PC-3 (cell line): ENCODE data around the gene FAM43A. TPM values are rescaled to one million over a fixed set of nuclear protein-coding genes. Genes with fewer than 3 reads are reported as not detected.
A peak's percentile ranks its signal among the peaks of the same experiment; 100 is the strongest.

ENCODE experiments used
- ATAC-seq: fragments of 200-7000 bp; cut with Tn5 transposase; 2 replicates; pipeline ENCODE4 v1.9.1; 2020; ENCODE audit warnings: mild to moderate bottlenecking, moderate library complexity
- BruUV-seq: library from RNA; stranded (reverse); fragments of 400-500 nt; replicated peaks from 2 replicates; lab custom pipeline; 2021; lab: Mats Ljungman, UMichigan
- CTCF ChIA-PET: fragments of 300-600 bp; sonication (Branson Sonifier 250); formaldehyde crosslinking; loops from one replicate; lab custom pipeline; 2022; ENCODE audit warnings: antibody characterized with exemption; lab: Charles Lee
- POLR2A ChIA-PET: fragments of 300-600 bp; sonication (Branson Sonifier 250); formaldehyde crosslinking; loops from one replicate; lab custom pipeline; 2022; ENCODE audit warnings: antibody characterized with exemption; ENCODE audit not compliant: unreplicated experiment; lab: Charles Lee
- DNase-seq: peaks from one replicate; pipeline ENCODE4 v3.0.0-alpha.2; 2015
- H2AFZ ChIP-seq: fragments of 300-600 bp; sonication (generic); 2 replicates; pipeline ENCODE4 v1.6.0; 2016; ENCODE audit warnings: antibody characterized with exemption, low read length
- H3F3A ChIP-seq: fragments of 300-600 bp; sonication (generic); one replicate; pipeline ENCODE4 v1.6.0; 2017; ENCODE audit warnings: antibody characterized with exemption, low read length, control low read depth, mild to moderate bottlenecking; ENCODE audit not compliant: unreplicated experiment
- H3K27ac ChIP-seq: fragments of 300-600 bp; sonication (generic); 2 replicates; pipeline ENCODE4 v1.5.1; 2016; ENCODE audit warnings: mild to moderate bottlenecking, low read length
- H3K27me3 ChIP-seq: fragments of 300-600 bp; sonication (generic); 2 replicates; pipeline ENCODE4 v1.6.1; 2016; ENCODE audit warnings: low read length, mixed read lengths
- H3K36me3 ChIP-seq: fragments of 300-600 bp; sonication (generic); 2 replicates; pipeline ENCODE4 v1.6.1; 2016; ENCODE audit warnings: low read depth, mixed run types, low read length, mixed read lengths
- H3K4me1 ChIP-seq: fragments of 300-600 bp; sonication (generic); 2 replicates; pipeline ENCODE4 v1.5.1; 2016; ENCODE audit warnings: low read length; ENCODE audit not compliant: insufficient read depth
- H3K4me2 ChIP-seq: fragments of 300-600 bp; sonication (generic); 2 replicates; pipeline ENCODE4 v1.6.0; 2016; ENCODE audit warnings: low read length
- H3K4me3 ChIP-seq: fragments of 300-600 bp; sonication (generic); 2 replicates; pipeline ENCODE4 v1.5.1; 2016; ENCODE audit warnings: mild to moderate bottlenecking, low read length, mixed read lengths
- H3K79me2 ChIP-seq: fragments of 300-600 bp; sonication (generic); 2 replicates; pipeline ENCODE4 v1.6.1; 2017; ENCODE audit warnings: low read length, mixed read lengths
- H3K9ac ChIP-seq: fragments of 300-600 bp; sonication (generic); 2 replicates; pipeline ENCODE4 v1.6.0; 2016; ENCODE audit warnings: mild to moderate bottlenecking, low read length
- H3K9me2 ChIP-seq: fragments of 300-600 bp; sonication (generic); replicated peaks from 2 replicates; pipeline ENCODE4 v1.6.1; 2016; ENCODE audit warnings: mixed run types, low read length, mixed read lengths
- H3K9me3 ChIP-seq: fragments of 300-600 bp; sonication (generic); 2 replicates; pipeline ENCODE4 v1.6.1; 2016; ENCODE audit warnings: low read length, mixed read lengths
- H4K20me1 ChIP-seq: fragments of 300-600 bp; sonication (generic); 2 replicates; pipeline ENCODE4 v1.6.1; 2016; ENCODE audit warnings: low read length, mixed read lengths
- EZH2 ChIP-seq: fragments of 300-600 bp; sonication (generic); IDR thresholded peaks from one replicate; pipeline ENCODE4 v1.6.1; 2017; ENCODE audit warnings: antibody characterized with exemption, mild to moderate bottlenecking, low read length; ENCODE audit not compliant: unreplicated experiment
- EZH2phosphoT487 ChIP-seq: fragments of 300-600 bp; sonication (generic); IDR thresholded peaks from 2 replicates; pipeline ENCODE4 v1.6.1; 2018; ENCODE audit warnings: mild to moderate bottlenecking, antibody characterized with exemption, low read length, borderline replicate concordance
- intact Hi-C: fragments of 100-400 bp; cut with micrococcal nuclease; formaldehyde crosslinking; loops from 2 replicates; pipeline ENCODE4 v1.9.0; 2023
- total RNA-seq: library from RNA; depleted of rRNA; stranded (reverse); fragments of >200 nt; gene quantifications from 2 replicates; pipeline ENCODE4 v1.2.3, GENCODE V29; 2014
- TF ChIP-seq, protein P1 (sequence below): fragments of 300-600 bp; sonication (generic); conservative IDR thresholded peaks from 2 replicates; pipeline ENCODE4 v1.5.1; 2017; ENCODE audit warnings: antibody characterized with exemption, low read depth, mild to moderate bottlenecking, low read length

The FAM43A gene
- total RNA-seq, 1 experiment from 2014 or later = 59.8 TPM

DNA sequence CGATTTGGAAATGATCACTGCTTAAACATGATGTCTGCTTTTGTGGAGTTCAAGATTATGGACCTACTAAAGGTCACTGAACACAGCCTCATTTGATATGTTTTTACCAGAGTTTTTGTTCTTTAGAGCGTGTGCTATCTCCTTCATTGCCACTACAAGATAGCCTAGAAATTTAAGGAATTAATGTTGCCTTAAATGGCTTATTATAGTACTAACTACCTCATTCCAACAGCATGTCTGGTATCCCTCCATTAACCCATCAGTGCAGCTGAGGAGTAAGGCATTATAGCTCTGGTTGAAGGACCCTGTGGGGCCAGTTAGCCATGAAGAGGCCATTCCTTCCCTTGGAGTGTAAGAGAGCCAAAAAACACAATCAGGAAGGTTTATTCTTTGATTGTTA lies 2.3 kb upstream of the FAM43A start:
- Histone ChIP-seq H3K27me3 (no peaks in the 10 kb centered on the region), H3F3A (no peaks in the 10 kb centered on the region), H3K9ac (peak overlapping the region; percentile 10), H3K27ac (peak overlapping the region; percentile 60), H3K9me3 (no peaks in the 10 kb centered on the region), H3K4me2 (peak overlapping the region; percentile 74), H2AFZ (peak overlapping the region; percentile 60; the same call in 1 of the 2 replicates), H3K79me2 (peaks cover 26% of the 10 kb centered on the region), H3K36me3 (no peaks in the 10 kb centered on the region), H3K4me1 (peaks cover 25% of the 10 kb centered on the region), H4K20me1 (peaks cover 21% of the 10 kb centered on the region), H3K9me2 (no peaks in the 10 kb centered on the region), H3K4me3 (no peak overlapping the region)
- BruUV-seq = no TSS peak
- intact Hi-C loops = loop anchor here (2.0 to 10.0 kb wide), 2 partner anchors 347 to 841 kb away; no protein-coding TSS in a partner anchor
- DNase-seq (no peak), ATAC-seq (no peak)
- no peak for TF ChIP-seq EZH2phosphoT487
- no peak for TF ChIP-seq EZH2
- TF ChIP-seq, protein P1, sequence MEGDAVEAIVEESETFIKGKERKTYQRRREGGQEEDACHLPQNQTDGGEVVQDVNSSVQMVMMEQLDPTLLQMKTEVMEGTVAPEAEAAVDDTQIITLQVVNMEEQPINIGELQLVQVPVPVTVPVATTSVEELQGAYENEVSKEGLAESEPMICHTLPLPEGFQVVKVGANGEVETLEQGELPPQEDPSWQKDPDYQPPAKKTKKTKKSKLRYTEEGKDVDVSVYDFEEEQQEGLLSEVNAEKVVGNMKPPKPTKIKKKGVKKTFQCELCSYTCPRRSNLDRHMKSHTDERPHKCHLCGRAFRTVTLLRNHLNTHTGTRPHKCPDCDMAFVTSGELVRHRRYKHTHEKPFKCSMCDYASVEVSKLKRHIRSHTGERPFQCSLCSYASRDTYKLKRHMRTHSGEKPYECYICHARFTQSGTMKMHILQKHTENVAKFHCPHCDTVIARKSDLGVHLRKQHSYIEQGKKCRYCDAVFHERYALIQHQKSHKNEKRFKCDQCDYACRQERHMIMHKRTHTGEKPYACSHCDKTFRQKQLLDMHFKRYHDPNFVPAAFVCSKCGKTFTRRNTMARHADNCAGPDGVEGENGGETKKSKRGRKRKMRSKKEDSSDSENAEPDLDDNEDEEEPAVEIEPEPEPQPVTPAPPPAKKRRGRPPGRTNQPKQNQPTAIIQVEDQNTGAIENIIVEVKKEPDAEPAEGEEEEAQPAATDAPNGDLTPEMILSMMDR = no peak
- POLR2A ChIA-PET = interaction anchor here (0.7 to 1.0 kb wide), 2 partner anchors 11 to 502 kb away, joined by 3 read pairs; partner anchors contain the start of gene LSG1
- CTCF ChIA-PET = interaction anchor here (0.6 to 1.9 kb wide), 11 partner anchors 187 to 577 kb away, joined by 3 to 34 read pairs (median 8); no protein-coding TSS in a partner anchor

DNA sequence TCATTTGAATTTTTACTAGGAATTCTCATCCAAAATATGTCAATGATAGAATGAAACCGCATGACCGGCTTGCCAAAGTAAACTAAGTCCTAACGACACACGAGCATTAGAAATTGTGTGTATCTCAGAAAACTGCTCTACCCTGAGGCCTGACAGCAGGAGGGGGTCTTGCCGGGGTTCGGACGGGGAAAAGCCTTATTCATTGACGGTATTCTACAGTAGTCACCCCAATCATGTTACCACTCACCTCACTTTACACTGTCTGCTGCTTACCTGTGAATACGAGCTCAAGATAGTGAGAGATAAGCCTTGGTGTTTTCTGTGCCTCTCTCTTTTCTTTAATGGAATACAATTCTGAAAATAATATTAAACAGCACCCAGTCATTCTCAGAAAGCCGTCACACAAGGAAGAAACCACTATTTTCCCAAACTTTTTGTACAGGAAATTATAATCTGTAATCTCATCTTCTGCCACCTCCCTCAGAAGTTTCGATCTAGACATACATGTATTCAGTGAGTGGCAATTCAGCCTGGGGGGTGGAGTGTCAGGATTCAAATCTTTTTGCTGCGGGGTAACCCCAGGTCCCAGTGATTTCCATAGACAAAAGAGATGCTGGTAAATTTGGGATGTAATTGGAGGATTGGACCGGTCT lies 492 bp upstream of the FAM43A start:
- Histone ChIP-seq H3K9me3 (no peaks in the 10 kb centered on the region), H3K79me2 (peaks cover 37% of the 10 kb centered on the region), H3K9ac (no peak overlapping the region), H3K27me3 (no peaks in the 10 kb centered on the region), H3F3A (no peaks in the 10 kb centered on the region), H4K20me1 (peaks cover 35% of the 10 kb centered on the region), H3K4me2 (peak overlapping the region; percentile 94), H2AFZ (peak overlapping the region; percentile 26; the same call in 1 of the 2 replicates), H3K9me2 (no peaks in the 10 kb centered on the region), H3K4me1 (peaks cover 39% of the 10 kb centered on the region), H3K4me3 (peak overlapping the region; percentile 93), H3K36me3 (no peaks in the 10 kb centered on the region), H3K27ac (no peak overlapping the region)
- no peak for TF ChIP-seq EZH2phosphoT487
- TF ChIP-seq EZH2 = no peak
- TF ChIP-seq, protein P1 = no peak
- ATAC-seq (no peak), DNase-seq (no peak)
- BruUV-seq = no TSS peak
- intact Hi-C loops = loop anchor here (1.0 to 10.0 kb wide), 5 partner anchors 88 to 840 kb away; no protein-coding TSS in a partner anchor
- POLR2A ChIA-PET = interaction anchor here (1.2 kb wide), 1 partner anchor 38 kb away, joined by 3 read pairs; no protein-coding TSS in a partner anchor
- CTCF ChIA-PET = no interaction called here
